ENCODE data around the gene OSBP2.

GRCh38 chr22:30649430-30650007, 45.2 kb upstream of the OSBP2 start:
- TF ChIP-seq POLR2A (IDR thresholded peaks at IDR 0.05) (no peak), EP300 (IDR thresholded peaks at IDR 0.05) (no peak)
